GM23338 (cell line): ENCODE results near the gene EFEMP1. TPM values are rescaled to one million over a fixed set of nuclear protein-coding genes. Genes with fewer than 3 reads are reported as not detected.

Experiments used
- ATAC-seq: fragments of 200-7000 bp; cut with Tn5 transposase; 3 replicates; pipeline ENCODE4 v1.9.1; 2020
- DNase-seq: peaks from one replicate; pipeline ENCODE4 v3.0.0-alpha.2; 2015; ENCODE audit warnings: low spot score
- H2AFZ ChIP-seq: fragments of 200-600 bp; sonication (generic); 2 replicates; pipeline ENCODE4 v1.8.0; 2016; ENCODE audit warnings: antibody characterized with exemption, mild to moderate bottlenecking, moderate library complexity
- H3F3A ChIP-seq: fragments of 200-600 bp; sonication (generic); replicated peaks from 2 replicates; pipeline ENCODE4 v1.8.0; 2017; ENCODE audit warnings: antibody characterized with exemption, mixed run types, low read depth
- H3K27ac ChIP-seq: fragments of 200-600 bp; sonication (generic); 2 replicates; pipeline ENCODE4 v1.6.1; 2016; ENCODE audit warnings: low read depth
- H3K27me3 ChIP-seq: fragments of 200-600 bp; sonication (generic); 2 replicates; pipeline ENCODE4 v1.8.0; 2016; ENCODE audit warnings: mild to moderate bottlenecking, mixed run types, moderate library complexity; ENCODE audit not compliant: insufficient read depth
- H3K36me3 ChIP-seq: fragments of 200-600 bp; sonication (generic); 2 replicates; pipeline ENCODE4 v1.8.0; 2016; ENCODE audit warnings: mild to moderate bottlenecking; ENCODE audit not compliant: insufficient read depth
- H3K4me1 ChIP-seq: fragments of 200-600 bp; sonication (generic); 2 replicates; pipeline ENCODE4 v1.8.0; 2016; ENCODE audit warnings: mild to moderate bottlenecking, moderate library complexity; ENCODE audit not compliant: insufficient read depth
- H3K4me2 ChIP-seq: fragments of 200-600 bp; sonication (generic); 2 replicates; pipeline ENCODE4 v1.7.1; 2017; ENCODE audit warnings: mixed run types
- H3K4me3 ChIP-seq: fragments of 200-600 bp; sonication (generic); 2 replicates; pipeline ENCODE4 v1.6.1; 2016; ENCODE audit warnings: mixed run types
- H3K79me2 ChIP-seq: fragments of 200-600 bp; sonication (generic); replicated peaks from 2 replicates; pipeline ENCODE4 v1.8.0; 2017; ENCODE audit warnings: mild to moderate bottlenecking; ENCODE audit not compliant: insufficient read depth
- H3K9me2 ChIP-seq: fragments of 200-600 bp; sonication (generic); 2 replicates; pipeline ENCODE4 v1.8.0; 2017; ENCODE audit not compliant: insufficient read depth
- H4K20me1 ChIP-seq: fragments of 200-600 bp; sonication (generic); replicated peaks from 2 replicates; pipeline ENCODE4 v1.8.0; 2017; ENCODE audit warnings: mild to moderate bottlenecking; ENCODE audit not compliant: insufficient read depth
- H3K27ac Mint-ChIP-seq: 2 replicates; pipeline ENCODE4 v1.8.0; 2020; ENCODE audit warnings: inconsistent platforms, mild to moderate bottlenecking, moderate library complexity, mixed read lengths
- H3K27me3 Mint-ChIP-seq: 3 replicates; pipeline ENCODE4 v1.8.0; 2022; ENCODE audit warnings: low read depth, mild to moderate bottlenecking, moderate library complexity, mixed read lengths, inconsistent platforms; ENCODE audit not compliant: insufficient read depth, poor library complexity
- H3K36me3 Mint-ChIP-seq: 3 replicates; pipeline ENCODE4 v1.8.0; 2021; ENCODE audit warnings: low read depth, mild to moderate bottlenecking, inconsistent platforms, moderate library complexity, mixed read lengths
- H3K4me1 Mint-ChIP-seq: 3 replicates; pipeline ENCODE4 v1.8.0; 2020; ENCODE audit warnings: mild to moderate bottlenecking, inconsistent platforms, mixed read lengths
- H3K4me3 Mint-ChIP-seq: 3 replicates; pipeline ENCODE4 v1.8.0; 2021; ENCODE audit warnings: moderate library complexity, mild to moderate bottlenecking, inconsistent platforms, mixed read lengths
- H3K9me3 Mint-ChIP-seq: 3 replicates; pipeline ENCODE4 v1.8.0; 2020; ENCODE audit warnings: moderate library complexity, mild to moderate bottlenecking, inconsistent platforms, mixed read lengths
- CREB1 ChIP-seq: fragments of 250-450 bp; sonication (Bioruptor Pico); IDR thresholded peaks from 2 replicates; pipeline ENCODE4 v1.5.0; 2020; ENCODE audit warnings: low read depth, mild to moderate bottlenecking, moderate library complexity
- ETS1 ChIP-seq: IDR thresholded peaks from 2 replicates; pipeline ENCODE4 v1.6.1; 2016; ENCODE audit warnings: antibody characterized with exemption
- EZH2 ChIP-seq: fragments of 200-600 bp; sonication (generic); IDR thresholded peaks from one replicate; pipeline ENCODE4 v1.8.0; 2017; ENCODE audit warnings: antibody characterized with exemption, mild to moderate bottlenecking, low read depth; ENCODE audit not compliant: unreplicated experiment
- EZH2phosphoT487 ChIP-seq: fragments of 200-600 bp; sonication (generic); IDR thresholded peaks from one replicate; pipeline ENCODE4 v1.8.1; 2018; ENCODE audit warnings: antibody characterized with exemption; ENCODE audit not compliant: unreplicated experiment
- JUNB ChIP-seq: IDR thresholded peaks from one replicate; pipeline ENCODE4 v1.6.1; 2016; ENCODE audit warnings: antibody characterized with exemption; ENCODE audit not compliant: unreplicated experiment
- NANOG ChIP-seq: IDR thresholded peaks from 2 replicates; pipeline ENCODE4 v1.6.1; 2016; ENCODE audit warnings: antibody characterized with exemption, borderline replicate concordance
- POLR2AphosphoS5 ChIP-seq: IDR thresholded peaks from 2 replicates; pipeline ENCODE4 v1.6.1; 2016; ENCODE audit warnings: antibody characterized with exemption, low read depth
- STAT1 ChIP-seq: IDR thresholded peaks from one replicate; pipeline ENCODE4 v1.6.1; 2016; ENCODE audit warnings: antibody characterized with exemption; ENCODE audit not compliant: unreplicated experiment
- ZNF331 ChIP-seq: fragments of 250-450 bp; sonication (Bioruptor Pico); IDR thresholded peaks from 2 replicates; pipeline ENCODE4 v1.5.0; 2020; ENCODE audit warnings: low read depth, mild to moderate bottlenecking, moderate library complexity
- long read RNA-seq: library from polyadenylated mRNA; unstranded; transcript quantifications from one replicate; pipeline ENCODE4 v2.0.0, GENCODE V29; 2020; ENCODE audit not compliant: unreplicated experiment
- polyA plus RNA-seq: library from polyadenylated mRNA; unstranded; fragments of >200 nt; fragmentation: Nextera tagmentation; extraction: Ambion mirVana; gene quantifications from 2 replicates; pipeline ENCODE4 v1.2.1, GENCODE V29; 2016
- total RNA-seq: library from RNA; depleted of rRNA; stranded (reverse); fragments of >200 nt; shearing (Covaris generic); gene quantifications from 2 replicates; pipeline ENCODE4 v1.2.3, GENCODE V29; 2014; rRNA removed
- TF ChIP-seq, protein P1 (sequence below), 2 experiments: fragments of 200-600 bp in 1 of 2; sonication (generic) in 1 of 2; conservative IDR thresholded peaks; 2 replicates each; pipeline versions ENCODE4 v1.5.1 to v1.6.1; 2016 to 2017; ENCODE audit warnings: antibody characterized with exemption in 2 of 2, low read depth in 2 of 2, mild to moderate bottlenecking in 2 of 2, moderate library complexity in 1 of 2
- TF ChIP-seq, protein P2 (sequence below): IDR thresholded peaks from one replicate; pipeline ENCODE4 v1.6.1; 2018; ENCODE audit warnings: antibody characterized with exemption; ENCODE audit not compliant: unreplicated experiment

EFEMP1 gene, protein sequence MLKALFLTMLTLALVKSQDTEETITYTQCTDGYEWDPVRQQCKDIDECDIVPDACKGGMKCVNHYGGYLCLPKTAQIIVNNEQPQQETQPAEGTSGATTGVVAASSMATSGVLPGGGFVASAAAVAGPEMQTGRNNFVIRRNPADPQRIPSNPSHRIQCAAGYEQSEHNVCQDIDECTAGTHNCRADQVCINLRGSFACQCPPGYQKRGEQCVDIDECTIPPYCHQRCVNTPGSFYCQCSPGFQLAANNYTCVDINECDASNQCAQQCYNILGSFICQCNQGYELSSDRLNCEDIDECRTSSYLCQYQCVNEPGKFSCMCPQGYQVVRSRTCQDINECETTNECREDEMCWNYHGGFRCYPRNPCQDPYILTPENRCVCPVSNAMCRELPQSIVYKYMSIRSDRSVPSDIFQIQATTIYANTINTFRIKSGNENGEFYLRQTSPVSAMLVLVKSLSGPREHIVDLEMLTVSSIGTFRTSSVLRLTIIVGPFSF
- total RNA-seq (20.2 and 22.5 TPM in 2 replicates), polyA plus RNA-seq (9.1 and 12.6 TPM in 2 replicates)
- long read RNA-seq, transcript EFEMP1-202 (11 exons, 3,024 nt), result major isoform, 6 of 16 reads
- long read RNA-seq, partial matches to known transcripts, result 0 of 16 reads
- long read RNA-seq, other reads (novel, unspliced or antisense), result 6 of 16 reads

DNA sequence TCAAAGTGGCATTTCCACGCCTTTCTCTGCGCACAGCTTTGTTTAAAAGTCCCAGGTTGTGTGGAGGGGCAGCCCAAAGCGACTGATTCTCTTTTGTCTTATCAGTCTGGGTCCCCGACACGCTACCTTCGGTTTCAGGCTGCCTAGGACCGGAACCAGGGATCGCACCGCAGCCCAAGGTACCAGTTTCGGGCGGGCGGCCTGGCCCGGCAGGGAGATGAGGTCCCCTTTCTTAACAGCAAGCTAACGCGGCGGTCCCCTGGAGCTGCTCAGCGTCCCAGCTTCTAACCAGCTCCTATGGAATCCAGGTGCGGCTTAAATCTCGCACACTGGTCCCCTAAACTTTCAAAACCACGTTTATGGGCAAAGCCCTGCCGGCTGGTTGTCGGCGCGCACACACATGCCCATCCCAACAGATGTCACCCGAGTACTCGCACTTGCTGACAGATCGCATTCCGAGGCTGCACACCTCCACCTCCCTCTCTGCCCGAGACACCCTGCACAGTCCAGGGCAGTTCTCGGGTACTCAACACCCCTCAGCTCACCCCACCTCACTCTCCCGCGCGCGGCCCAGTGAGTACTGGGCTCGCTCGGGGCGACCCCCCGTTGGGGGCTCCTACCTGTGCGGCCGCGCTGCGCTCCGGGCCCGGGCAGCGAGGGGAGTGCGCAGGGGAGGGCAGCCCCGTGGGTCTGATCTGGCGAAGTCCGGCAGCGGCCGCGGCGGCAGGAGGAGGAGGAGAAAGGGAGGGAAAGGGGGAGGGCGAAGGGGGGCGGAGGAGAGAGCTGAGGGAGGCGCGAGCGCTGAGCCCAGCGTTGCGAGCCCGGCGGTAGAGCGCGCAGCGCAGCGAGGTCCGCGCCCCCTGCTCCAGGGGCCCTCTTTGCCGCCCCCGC, at the start of gene EFEMP1:
Gene EFEMP1, minus strand, starts transcription at position 692 of the 891 bp plus-strand sequence. CDS start 1,342 bp downstream, outside the sequence.
- TF ChIP-seq, protein P1, sequence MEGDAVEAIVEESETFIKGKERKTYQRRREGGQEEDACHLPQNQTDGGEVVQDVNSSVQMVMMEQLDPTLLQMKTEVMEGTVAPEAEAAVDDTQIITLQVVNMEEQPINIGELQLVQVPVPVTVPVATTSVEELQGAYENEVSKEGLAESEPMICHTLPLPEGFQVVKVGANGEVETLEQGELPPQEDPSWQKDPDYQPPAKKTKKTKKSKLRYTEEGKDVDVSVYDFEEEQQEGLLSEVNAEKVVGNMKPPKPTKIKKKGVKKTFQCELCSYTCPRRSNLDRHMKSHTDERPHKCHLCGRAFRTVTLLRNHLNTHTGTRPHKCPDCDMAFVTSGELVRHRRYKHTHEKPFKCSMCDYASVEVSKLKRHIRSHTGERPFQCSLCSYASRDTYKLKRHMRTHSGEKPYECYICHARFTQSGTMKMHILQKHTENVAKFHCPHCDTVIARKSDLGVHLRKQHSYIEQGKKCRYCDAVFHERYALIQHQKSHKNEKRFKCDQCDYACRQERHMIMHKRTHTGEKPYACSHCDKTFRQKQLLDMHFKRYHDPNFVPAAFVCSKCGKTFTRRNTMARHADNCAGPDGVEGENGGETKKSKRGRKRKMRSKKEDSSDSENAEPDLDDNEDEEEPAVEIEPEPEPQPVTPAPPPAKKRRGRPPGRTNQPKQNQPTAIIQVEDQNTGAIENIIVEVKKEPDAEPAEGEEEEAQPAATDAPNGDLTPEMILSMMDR (conservative IDR thresholded peaks at IDR 0.05; ENCODE audit: low read depth in 2 of 2), result 0 out of 4 replicates have a peak, but pooled peaks of 1 of the 2 experiments have one; percentile 11
- TF ChIP-seq EZH2phosphoT487, result no peak
- peaks cover 26% of the 10 kb centered on the region for H3K4me1 Mint-ChIP-seq
- H3K4me1 ChIP-seq, result peaks cover 12% of the 10 kb centered on the region
- no peaks in the 10 kb centered on the region for H3K36me3 Mint-ChIP-seq
- peak within 1 kb of the TSS; percentile 92 for H3K4me3 Mint-ChIP-seq
- no peaks in the 10 kb centered on the region for H3K36me3 ChIP-seq
- peak within 1 kb of the TSS; percentile 97 for H2AFZ ChIP-seq
- peak within 1 kb of the TSS; percentile 2; the same call in 1 of the 2 replicates for H3K27ac Mint-ChIP-seq
- H3F3A ChIP-seq, result no peaks in the 10 kb centered on the region
- H4K20me1 ChIP-seq, result no peaks in the 10 kb centered on the region
- H3K4me3 ChIP-seq, result peak within 1 kb of the TSS; percentile 68
- peaks cover 45% of the 10 kb centered on the region for H3K27me3 ChIP-seq
- peak; percentile 89 for ATAC-seq
- no peaks in the 10 kb centered on the region for H3K79me2 ChIP-seq
- peak; percentile 89 for DNase-seq
- H3K9me3 Mint-ChIP-seq, result no peaks in the 10 kb centered on the region
- no peak within 1 kb of the TSS for H3K27ac ChIP-seq
- H3K27me3 Mint-ChIP-seq, result peaks cover 24% of the 10 kb centered on the region
- no peaks in the 10 kb centered on the region for H3K9me2 ChIP-seq
- peak within 1 kb of the TSS; percentile 93 for H3K4me2 ChIP-seq

- Mint-ChIP-seq H3K36me3 (no peaks in the 10 kb centered on the region), H3K4me3 (no peak overlapping the region), H3K27me3 (no peaks in the 10 kb centered on the region), H3K27ac (no peak overlapping the region), H3K4me1 (no peaks in the 10 kb centered on the region; the same call in 2 of the 3 replicates), H3K9me3 (no peaks in the 10 kb centered on the region)
- Histone ChIP-seq H3K4me1 (no peaks in the 10 kb centered on the region), H4K20me1 (no peaks in the 10 kb centered on the region), H3K27ac (no peak overlapping the region), H3K4me2 (no peak overlapping the region), H3K4me3 (no peak overlapping the region), H3F3A (no peaks in the 10 kb centered on the region), H3K9me2 (0 out of 2 replicates have a peak, but pooled peaks cover 6% of the 10 kb centered on the region), H3K79me2 (no peaks in the 10 kb centered on the region), H2AFZ (no peak overlapping the region), H3K36me3 (no peaks in the 10 kb centered on the region), H3K27me3 (no peaks in the 10 kb centered on the region)
- no peak for DNase-seq
- ATAC-seq, result no peak
- no peak for TF ChIP-seq ZNF331 (CRISPR knock-in tag)
- no peak for TF ChIP-seq POLR2AphosphoS5
- TF ChIP-seq, protein P2, sequence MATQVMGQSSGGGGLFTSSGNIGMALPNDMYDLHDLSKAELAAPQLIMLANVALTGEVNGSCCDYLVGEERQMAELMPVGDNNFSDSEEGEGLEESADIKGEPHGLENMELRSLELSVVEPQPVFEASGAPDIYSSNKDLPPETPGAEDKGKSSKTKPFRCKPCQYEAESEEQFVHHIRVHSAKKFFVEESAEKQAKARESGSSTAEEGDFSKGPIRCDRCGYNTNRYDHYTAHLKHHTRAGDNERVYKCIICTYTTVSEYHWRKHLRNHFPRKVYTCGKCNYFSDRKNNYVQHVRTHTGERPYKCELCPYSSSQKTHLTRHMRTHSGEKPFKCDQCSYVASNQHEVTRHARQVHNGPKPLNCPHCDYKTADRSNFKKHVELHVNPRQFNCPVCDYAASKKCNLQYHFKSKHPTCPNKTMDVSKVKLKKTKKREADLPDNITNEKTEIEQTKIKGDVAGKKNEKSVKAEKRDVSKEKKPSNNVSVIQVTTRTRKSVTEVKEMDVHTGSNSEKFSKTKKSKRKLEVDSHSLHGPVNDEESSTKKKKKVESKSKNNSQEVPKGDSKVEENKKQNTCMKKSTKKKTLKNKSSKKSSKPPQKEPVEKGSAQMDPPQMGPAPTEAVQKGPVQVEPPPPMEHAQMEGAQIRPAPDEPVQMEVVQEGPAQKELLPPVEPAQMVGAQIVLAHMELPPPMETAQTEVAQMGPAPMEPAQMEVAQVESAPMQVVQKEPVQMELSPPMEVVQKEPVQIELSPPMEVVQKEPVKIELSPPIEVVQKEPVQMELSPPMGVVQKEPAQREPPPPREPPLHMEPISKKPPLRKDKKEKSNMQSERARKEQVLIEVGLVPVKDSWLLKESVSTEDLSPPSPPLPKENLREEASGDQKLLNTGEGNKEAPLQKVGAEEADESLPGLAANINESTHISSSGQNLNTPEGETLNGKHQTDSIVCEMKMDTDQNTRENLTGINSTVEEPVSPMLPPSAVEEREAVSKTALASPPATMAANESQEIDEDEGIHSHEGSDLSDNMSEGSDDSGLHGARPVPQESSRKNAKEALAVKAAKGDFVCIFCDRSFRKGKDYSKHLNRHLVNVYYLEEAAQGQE, result no peak
- TF ChIP-seq, protein P1 (conservative IDR thresholded peaks at IDR 0.05; ENCODE audit: low read depth in 2 of 2), result no peak
- no peak for TF ChIP-seq ETS1
- TF ChIP-seq EZH2phosphoT487, result no peak
- no peak for TF ChIP-seq NANOG
- TF ChIP-seq JUNB, result no peak
- no peak for TF ChIP-seq STAT1
- no peak for TF ChIP-seq CREB1 (CRISPR knock-in tag)
- no peak for TF ChIP-seq EZH2
Measured at GRCh38 chr2:55970500-55970899, 46.9 kb upstream of the EFEMP1 start.
